DMS153 (cell line): ENCODE results near the gene GLDC.

Experiments used
- DNase-seq: peaks from one replicate; lab custom pipeline; 2025; lab: John Stamatoyannopoulos, UW

Gene GLDC

DNA sequence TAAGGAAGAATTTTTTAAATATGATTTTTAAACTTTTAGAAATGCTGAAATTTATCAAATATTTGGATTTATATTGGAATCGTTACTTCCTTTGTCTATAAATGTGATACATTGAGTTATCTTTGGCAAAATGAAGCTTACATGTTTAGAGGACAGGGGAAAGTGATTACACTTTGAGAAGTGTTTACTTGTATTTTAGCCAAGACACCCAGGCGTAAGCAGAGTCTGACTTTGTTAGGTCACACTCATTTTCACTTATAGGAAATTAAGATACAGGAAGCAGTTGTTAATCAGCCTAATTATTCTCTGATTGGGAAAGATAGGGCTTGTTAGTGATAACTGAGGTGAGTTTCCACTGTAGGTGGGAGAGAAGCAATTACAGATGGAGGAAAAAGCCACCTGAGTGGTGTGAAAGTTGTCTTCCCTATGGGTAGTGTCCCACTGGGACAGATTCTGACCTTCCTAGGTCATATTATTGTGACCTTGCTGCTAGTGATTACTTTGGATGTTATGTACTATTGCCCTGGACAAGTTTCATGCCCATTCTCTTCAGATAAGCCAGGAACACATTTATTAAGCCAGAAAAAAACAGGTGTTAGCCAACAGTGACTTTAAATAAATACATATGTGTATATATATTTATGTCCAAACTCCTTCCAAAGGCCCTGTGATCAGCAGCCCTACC is 143.9 kb downstream of the GLDC start:
- no peak for DNase-seq

DNA sequence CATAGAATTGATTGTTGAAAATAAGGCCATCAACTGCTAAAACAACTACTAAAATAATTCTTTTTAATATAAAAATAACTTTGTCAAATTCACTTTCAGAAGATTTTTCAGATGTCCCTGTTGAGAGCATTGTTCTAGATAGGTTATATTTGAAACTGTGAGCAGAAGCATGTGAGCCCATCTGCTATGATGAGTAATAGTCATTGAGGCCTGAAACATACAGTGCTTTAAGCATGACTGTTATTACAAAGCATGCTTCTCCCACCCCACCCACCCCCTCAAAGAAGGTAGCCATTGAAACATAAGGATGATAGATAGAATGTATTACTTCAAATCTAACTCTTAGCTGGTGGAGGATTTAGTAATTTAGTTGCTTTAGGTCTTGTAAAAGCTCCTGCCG is 146.5 kb downstream of the GLDC start:
- no peak for DNase-seq

DNA sequence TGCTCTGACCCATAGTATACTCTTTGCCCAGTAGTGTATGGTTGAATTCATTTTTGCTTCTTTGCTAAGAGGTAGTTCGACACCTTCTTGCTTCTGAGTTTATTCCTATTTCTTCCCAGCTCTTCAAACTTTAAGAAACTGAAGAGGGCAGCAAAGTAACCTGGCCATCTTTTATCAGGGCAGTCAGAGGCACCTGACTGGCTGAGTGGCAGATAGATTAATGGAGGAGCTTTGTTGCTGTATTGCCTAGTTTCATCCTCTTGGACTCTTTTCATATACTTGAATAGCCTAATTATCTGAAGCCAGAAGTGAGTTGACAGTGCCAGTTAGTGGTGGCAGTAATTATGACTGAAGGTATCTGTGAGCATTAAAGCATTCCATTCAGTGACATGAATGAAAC is 150.1 kb downstream of the GLDC start:
- no peak for DNase-seq

DNA sequence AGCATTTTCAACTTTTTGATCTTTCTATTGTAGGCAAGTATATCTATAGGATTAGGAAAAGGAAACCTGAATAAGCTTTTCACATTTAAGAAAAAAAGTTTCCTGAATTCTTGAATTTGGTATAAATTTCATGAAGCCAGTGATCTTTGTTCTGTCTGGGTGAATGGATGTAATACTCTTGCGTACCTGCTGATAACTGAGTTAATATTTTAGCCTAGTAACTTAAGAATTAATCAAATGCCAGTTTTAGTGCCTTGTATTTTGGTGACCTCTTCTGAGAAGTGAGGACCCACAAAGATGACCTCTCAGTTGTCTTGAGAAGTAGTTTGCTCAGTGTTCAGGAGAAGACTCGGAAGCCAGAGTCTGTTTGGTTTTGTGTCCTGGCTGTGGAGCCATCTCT is 154.7 kb downstream of the GLDC start:
- no peak for DNase-seq

DNA sequence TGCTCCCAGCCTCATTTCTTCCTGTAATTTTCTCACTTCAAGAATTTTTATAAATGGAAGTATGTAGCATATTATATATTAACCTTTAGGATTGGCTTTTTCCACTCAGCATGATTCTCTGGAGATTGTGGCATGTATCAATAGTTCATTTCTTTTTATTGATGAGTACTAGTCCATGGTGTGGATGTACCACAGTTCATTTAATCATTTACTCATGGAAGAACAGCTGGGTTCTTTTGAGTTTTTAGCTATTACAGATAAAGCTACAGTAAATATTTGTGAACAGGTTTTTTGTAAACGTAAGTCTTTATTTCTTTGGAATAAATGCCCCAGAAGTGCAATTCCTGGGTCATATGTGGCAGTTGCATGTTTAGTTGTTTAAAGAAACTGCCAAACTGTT is 156.4 kb downstream of the GLDC start:
- DNase-seq: no peak

DNA sequence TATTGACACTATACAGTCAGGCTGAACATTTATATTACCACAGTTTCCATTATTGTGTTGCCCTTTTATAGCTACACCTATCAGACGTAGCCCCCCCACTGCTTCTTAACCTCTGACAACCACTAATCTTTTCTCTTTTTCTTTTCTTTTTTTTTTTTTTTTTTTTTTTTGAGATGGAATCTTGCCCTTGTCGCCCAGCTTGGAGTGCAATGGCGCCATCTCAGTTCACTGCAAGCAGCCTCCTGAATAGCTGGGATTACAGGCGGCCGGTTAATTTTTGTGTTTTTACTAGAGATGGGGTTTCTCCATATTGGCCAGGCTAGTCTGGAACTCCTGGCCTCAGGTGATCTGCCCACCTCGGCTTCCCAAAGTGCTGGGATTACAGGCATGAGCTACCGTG is 157.1 kb downstream of the GLDC start:
- DNase-seq: no peak

DNA sequence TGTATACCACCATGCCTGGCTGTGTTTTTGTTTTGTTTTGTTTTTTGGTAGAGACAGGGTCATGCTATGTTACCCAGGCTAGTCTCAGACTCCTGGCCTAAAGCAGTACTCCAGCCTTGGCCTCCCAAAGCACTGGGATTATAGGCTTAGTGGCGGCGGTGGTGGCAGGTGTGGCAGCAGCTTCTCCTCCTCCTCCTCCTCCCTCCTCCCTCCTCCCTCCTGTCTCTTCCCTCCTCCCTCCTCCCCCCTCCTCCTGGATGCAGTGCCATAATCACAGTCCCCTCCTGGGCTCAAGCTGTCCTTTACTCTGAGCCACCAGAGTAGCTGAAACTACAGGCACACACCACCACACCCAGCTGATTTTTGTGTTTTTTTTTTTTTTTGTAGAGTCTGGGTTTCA is 161.3 kb downstream of the GLDC start:
- no peak for DNase-seq
